Measurements from ENCODE around the gene ROPN1L.

ROPN1L gene

DNA sequence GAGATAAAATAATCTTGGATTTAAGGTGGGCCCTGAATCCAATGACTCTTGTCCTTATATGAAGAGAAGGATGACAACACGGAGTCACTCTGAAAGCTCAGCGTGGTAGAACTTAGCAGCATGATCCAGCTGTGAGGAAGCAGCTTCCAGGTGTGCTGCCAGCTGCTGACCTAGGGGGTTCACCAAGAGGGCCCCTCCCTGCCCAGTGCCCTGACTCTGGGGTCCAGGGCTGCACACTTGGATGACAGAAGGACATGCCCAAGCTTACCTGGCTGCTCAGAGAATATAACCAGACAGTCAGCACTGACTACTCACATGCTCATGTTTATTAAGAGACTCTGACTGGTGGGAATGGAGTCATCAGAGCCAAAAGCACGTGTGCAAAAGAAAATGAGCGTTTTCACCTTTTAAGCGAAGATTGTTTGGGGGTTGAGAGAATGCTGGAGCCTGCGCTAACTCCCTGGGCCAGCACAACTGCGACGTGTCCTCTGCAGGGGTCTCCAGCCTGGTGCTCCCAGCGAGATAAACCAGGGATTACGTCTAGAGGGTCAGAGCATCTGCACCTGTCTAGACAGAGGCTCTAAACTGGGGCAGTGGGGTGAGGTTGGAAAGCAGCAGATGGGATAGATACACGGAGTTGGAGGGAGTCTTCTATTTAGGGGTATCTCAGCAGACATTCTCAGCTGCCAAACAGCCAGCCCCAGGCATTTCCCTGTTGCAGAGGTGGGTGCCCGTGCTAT, 41.3 kb downstream of the ROPN1L start:
- no peak for DNase-seq (ENCODE audit: low read depth)
- no peak overlapping the region for H3K4me3 ChIP-seq (ENCODE audit: low read depth, low read length)
- TF ChIP-seq, protein P1, sequence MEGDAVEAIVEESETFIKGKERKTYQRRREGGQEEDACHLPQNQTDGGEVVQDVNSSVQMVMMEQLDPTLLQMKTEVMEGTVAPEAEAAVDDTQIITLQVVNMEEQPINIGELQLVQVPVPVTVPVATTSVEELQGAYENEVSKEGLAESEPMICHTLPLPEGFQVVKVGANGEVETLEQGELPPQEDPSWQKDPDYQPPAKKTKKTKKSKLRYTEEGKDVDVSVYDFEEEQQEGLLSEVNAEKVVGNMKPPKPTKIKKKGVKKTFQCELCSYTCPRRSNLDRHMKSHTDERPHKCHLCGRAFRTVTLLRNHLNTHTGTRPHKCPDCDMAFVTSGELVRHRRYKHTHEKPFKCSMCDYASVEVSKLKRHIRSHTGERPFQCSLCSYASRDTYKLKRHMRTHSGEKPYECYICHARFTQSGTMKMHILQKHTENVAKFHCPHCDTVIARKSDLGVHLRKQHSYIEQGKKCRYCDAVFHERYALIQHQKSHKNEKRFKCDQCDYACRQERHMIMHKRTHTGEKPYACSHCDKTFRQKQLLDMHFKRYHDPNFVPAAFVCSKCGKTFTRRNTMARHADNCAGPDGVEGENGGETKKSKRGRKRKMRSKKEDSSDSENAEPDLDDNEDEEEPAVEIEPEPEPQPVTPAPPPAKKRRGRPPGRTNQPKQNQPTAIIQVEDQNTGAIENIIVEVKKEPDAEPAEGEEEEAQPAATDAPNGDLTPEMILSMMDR (IDR thresholded peaks at IDR 0.05; ENCODE audit: control insufficient read depth, extremely low read depth, insufficient read depth), result no peak

DNA sequence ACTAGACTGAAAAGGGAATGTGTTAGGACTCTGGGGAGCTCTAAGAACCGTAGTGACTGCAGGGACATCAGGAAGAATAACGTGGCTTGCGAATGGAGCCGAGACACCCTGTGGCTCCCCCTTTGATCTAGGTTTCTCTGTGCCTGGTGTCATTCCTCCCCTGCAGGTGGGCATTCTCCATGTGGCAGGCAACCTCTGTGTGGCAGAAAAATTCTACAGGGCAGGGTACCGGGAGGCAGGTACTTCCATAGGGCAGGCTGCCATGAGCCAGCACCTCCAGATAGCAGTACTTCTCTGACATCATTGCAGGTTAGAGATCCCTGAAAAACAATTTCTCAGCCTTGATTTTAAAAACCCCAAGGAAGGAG, 43.1 kb downstream of the ROPN1L start:
- TF ChIP-seq, protein P1 (IDR thresholded peaks at IDR 0.05; ENCODE audit: control insufficient read depth, extremely low read depth, insufficient read depth), result no peak
- no peak for DNase-seq (ENCODE audit: low read depth)
- no peak overlapping the region for H3K4me3 ChIP-seq (ENCODE audit: low read depth, low read length)

DNA sequence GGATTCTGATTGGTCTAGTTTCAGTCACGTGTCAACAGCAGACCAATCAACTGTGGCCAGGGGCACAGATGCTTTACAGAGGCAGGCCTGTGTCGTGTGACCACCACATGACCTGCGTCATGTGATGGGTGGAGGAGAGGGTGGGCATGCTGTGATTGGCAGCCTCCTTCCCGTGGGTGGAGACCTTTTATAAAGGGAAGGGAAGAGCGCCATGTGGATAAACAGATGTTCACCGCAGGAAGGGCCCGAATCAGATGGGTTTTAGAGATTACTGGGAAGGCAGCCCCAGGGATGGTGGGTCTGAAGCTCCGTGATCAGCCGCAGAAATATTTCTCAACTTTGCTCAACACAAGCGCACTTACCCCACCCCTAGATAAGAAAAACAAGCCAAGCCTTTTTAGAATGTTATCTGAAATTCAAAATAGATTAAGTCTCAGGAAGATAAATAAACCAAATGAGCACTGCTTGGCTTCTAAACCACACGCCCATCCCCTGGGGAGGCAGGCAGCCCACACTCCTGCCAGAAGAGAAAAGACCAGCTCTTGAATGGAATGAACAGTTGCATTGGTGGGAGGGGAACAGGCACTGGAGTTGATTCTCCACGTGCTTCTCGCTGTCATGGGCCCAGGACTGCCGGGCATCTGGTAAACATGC, 43.6 kb downstream of the ROPN1L start:
- TF ChIP-seq, protein P1 (IDR thresholded peaks at IDR 0.05; ENCODE audit: control insufficient read depth, extremely low read depth, insufficient read depth), result no peak
- H3K4me3 ChIP-seq (ENCODE audit: low read depth, low read length), result no peak overlapping the region
- DNase-seq (ENCODE audit: low read depth), result no peak

DNA sequence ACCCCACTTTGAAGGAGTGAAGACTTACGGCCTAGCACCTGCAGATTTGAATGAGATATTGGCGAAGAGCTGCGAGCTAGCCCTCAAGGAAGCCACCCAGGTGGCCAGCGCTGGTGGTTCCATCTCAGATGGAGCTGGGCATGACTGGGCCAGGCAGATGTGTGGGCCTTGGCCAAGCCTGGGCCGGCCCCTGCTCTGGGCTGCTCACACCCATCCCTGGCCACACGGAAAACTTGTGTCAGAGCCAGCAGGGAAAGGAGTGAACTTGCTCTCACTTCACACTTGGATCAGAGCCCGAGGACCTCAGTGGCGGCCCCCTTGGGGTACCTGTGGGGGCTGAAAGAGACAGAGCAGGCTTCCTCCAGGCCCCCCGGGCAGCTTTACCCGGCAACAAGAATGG, 44.2 kb downstream of the ROPN1L start:
- TF ChIP-seq, protein P1 (IDR thresholded peaks at IDR 0.05; ENCODE audit: control insufficient read depth, extremely low read depth, insufficient read depth), result no peak
- no peak overlapping the region for H3K4me3 ChIP-seq (ENCODE audit: low read depth, low read length)
- no peak for DNase-seq (ENCODE audit: low read depth)

DNA sequence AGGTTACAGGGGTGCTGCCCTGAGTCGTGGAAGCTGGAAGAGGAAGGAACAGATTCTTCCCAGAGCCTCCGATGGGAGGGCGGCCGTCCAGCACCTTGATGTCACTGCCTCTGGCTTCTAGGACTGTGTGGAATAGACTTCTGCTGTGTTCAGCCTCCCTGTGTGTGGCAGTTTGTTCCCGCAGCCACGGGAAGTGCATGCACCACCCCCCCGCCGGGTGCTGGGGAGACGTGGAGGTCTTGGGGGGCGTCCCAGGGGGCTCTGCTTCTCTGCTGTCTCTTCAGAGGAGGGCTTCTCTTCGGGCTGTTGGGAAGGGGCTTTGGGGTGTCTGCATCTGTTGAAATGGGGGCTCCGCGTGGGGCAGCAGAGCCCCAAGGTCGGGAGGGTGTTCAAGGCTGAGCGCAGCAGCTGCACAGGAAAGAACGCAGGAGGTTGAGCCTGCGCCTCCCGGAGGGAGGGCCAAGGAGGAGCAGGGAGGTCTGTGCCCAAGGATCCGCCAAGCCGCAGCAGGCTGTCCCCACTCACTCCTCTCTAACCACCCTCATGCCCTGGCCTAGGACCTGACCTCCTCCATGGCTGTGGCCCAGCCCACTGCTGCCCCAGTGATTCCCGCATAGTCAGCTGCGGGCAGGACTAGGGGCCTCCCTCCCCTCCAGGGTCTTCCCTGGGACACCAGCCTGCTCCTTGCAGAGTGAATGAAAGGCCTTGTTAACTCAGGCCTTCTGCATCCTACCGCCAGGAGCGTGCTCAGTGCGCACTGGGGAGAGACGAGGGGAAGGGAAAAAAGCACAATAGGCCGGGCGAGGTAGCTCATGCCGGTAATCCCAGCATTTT, 45.0 kb downstream of the ROPN1L start:
- no peak overlapping the region for H3K4me3 ChIP-seq (ENCODE audit: low read depth, low read length)
- no peak for DNase-seq (ENCODE audit: low read depth)
- TF ChIP-seq, protein P1 (IDR thresholded peaks at IDR 0.05; ENCODE audit: control insufficient read depth, extremely low read depth, insufficient read depth), result no peak

DNA sequence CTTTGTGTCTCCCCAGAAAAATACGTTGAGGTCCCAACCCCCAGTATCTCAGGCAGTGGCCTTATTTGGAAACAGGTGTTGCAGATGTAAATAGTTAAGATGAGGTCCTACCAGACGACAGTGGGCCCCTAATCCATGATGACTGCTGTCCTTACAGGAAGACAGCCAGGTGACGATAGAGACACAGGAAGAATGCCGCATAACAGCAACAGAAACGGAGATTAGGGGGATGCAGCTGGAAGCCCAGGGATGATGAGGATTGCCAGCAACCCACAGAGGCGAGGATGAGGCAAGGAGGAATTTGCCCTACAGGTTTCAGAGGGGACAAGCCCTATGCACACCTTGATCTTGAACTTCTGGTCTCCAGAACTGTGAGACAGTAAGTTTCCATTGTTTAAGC, 46.5 kb downstream of the ROPN1L start:
- no peak for DNase-seq (ENCODE audit: low read depth)
- TF ChIP-seq, protein P1 (IDR thresholded peaks at IDR 0.05; ENCODE audit: control insufficient read depth, extremely low read depth, insufficient read depth), result no peak
- no peak overlapping the region for H3K4me3 ChIP-seq (ENCODE audit: low read depth, low read length)
